Central memory CD4-positive, alpha-beta T cell (primary cell): ENCODE results near the gene KRTAP5-6.
"Not testable (repeated sequence)": the region's sequence is repeated elsewhere in the genome, so short reads cannot be mapped to it uniquely, and the experiment has no call there.

ENCODE experiments used
- DNase-seq: peaks from one replicate; pipeline ENCODE4 v3.0.0; 2022

KRTAP5-6 gene

GRCh38 chr11:1661454-1662269 lies 35.3 kb upstream of the KRTAP5-6 start:
- DNase-seq: not testable (repeated sequence)

DNA sequence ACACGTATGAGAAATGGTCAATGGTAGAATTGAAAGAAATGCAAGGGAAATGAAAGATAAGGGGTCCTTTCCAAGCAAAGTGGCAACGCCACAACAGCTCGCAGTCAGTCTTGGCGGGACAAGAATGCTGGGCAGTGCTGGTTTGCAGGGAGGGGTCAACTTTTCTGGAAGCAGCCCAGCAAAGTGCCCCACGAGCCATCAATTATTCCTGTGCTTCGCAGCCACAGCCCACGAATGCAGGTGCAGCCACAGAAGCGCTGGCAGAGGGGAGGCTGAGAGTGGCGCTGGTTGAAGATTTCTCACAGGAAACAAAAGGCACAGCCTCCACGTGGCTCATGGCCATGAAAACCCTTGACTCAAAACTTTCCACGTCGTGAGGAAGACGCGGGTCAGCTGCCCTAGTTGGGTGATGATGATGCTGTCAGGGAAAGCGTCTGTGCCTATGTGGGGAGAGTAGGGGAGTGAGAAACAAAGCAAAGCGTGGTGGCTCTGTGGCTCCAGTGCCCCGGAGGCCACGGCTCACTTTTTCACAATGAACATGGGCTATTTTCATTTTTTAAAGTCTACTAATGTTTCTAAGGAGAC lies 34.2 kb upstream of the KRTAP5-6 start:
- DNase-seq: not testable (repeated sequence)

GRCh38 chr11:1665313-1665712 lies 31.7 kb upstream of the KRTAP5-6 start:
- DNase-seq: no peak

DNA sequence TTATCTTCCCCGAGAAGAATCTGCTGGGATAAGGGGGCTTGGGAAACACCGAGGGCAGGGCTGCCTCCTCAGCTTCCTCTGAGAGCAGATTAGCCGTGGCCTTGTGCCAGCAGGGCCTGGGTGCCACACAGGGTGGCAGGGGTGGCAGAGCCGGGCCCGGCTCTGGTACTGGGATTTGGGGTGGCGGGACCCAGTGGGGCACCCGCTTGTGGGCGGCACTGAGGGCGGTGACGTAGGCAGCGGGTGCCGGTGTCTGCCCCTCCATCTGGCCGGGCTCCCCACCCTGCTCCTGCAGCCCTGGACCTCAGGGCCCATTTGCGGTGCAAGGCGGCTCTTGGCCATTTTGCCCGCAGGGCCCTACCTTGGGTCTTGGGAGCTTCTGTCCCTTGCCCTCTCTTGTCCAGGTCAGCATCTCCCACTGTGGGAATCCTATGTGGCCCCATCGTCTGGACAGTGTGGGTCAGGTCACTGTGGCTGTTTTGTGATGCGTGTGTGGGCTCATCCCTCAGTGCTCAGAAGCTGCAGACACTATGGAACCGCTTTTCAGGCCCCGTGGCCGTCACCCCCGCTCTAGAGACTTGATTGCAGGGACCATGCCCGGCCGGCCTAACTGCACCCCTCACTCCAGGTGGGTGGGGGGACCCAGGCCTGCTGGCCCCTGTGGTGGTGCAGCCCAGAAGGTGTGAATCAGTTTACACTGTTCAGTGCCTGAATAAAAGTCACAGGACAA lies 29.7 kb upstream of the KRTAP5-6 start:
- DNase-seq: no peak

GRCh38 chr11:1667906-1668305 lies 29.1 kb upstream of the KRTAP5-6 start:
- no peak for DNase-seq

DNA sequence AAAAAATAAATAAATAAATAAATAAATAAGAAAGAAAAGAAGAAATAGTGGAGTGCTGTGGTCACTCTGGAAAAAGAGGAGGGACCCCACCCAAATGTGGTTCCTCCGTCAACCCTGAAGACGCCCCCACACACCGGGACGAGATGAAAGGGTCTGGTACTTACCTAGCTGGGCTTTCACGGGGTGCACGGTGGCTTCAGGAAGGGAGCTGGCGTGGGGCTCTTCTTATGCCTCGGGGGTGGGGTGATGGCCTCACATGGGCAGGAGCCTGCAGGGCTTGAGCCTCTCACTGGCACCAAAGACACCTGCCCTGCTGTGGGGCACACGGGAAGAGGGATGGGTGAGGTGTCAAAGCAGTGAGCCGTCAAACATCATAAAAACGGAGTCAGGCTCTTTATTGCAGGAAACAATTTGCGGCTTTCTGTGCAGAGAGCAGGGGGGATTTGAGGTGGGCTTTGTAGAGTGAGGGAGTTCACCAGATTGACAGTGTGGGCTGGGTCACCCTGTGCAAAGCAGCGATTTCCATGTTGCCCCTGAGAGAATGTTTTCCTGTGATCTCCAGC lies 28.0 kb upstream of the KRTAP5-6 start:
- no peak for DNase-seq

DNA sequence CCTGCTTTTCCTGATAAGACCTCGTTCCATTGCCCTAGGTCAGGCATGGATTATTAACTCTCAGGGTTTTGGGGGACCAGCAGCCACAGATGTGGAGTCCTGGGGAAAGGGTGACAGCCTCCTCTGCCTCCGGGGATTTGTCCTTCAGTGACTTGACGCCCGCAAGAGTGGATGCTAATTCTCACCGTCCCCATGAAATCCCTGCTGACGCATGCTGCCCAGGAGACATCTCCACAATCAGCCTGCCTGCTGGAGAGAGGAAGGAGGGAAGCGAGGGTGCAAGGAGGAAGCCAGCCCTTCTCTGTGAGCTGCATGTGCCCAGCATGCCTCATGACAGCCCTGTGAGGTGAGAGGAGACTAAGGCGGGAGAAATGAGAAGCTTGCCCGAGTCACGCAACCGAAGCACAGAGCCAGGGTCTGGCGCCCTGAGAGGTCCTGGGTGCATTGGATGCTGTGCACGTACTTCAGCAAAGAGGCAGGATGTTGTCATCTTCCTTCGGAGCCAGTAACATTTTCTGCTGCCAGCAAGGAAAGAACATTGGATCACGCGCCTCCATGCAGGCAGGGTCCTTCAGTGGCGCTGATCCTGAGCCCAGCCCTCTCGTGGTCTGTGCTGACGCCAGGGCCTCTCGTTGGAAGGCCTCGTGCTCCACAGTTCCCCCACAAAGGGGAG lies 27.3 kb upstream of the KRTAP5-6 start:
- DNase-seq: no peak

GRCh38 chr11:1670457-1670856 lies 26.5 kb upstream of the KRTAP5-6 start:
- DNase-seq: not testable (repeated sequence)

DNA sequence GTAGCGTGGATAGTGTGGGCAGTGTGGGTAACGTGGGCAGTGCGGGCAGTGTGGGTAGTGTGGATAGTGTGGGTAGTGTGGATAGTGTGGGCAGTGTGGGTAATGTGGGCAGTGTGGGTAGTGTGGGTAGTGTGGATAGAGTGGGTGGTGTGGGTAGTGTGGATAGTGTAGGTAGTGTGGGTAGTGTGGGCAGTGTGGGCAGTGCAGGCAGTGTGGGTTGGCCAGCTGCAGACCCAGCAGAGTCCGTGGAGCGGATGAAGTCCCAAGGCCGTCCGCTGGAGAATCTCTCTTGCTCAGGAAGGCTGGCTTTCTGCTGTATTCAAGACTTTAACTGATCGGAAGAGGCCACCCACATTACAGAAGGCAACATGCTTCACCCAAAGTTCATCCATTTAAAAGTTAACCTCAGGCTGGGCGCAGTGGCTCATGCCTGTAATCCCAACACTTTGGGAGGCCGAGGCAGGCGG lies 26.1 kb upstream of the KRTAP5-6 start:
- no peak for DNase-seq

- DNase-seq: no peak
These were observed 25.3 kb upstream of the KRTAP5-6 start for GRCh38 chr11:1671658-1672057.

DNA sequence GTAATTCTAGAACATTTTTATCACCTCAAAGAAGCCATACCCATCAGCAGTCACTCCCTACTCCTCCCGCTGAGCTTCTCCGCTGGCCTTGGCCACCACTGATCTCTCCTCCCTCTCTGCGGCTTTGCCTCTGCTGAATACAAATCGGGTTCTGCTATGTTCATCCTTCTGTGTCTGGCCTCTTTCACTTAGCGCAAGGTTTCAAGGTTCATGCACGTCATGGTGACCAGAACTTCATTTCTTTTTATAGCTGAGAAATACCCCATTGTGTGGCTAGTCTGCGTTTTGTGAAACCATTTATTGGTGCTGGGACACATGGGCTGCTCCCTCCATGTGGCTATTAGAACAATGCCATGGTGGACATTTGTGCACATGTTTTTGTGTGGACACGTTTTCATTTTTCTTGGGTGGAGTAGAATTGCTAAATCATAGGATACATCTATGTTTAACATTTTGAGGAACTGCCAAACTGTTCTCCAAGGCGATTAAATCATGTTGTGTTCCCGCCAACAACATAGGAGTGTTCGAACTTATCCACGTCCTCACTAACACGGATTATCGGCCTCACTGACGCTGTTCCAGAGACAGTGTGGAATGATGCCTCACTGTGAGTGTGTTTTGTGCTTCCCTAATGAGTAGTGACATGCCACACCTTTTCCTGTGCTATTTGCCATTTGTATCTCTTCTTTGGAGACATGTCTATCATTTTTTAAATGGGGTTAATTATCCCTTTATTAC lies 24.2 kb upstream of the KRTAP5-6 start:
- DNase-seq: no peak

- DNase-seq: no peak
These were observed 23.4 kb upstream of the KRTAP5-6 start for GRCh38 chr11:1673446-1674172.

DNA sequence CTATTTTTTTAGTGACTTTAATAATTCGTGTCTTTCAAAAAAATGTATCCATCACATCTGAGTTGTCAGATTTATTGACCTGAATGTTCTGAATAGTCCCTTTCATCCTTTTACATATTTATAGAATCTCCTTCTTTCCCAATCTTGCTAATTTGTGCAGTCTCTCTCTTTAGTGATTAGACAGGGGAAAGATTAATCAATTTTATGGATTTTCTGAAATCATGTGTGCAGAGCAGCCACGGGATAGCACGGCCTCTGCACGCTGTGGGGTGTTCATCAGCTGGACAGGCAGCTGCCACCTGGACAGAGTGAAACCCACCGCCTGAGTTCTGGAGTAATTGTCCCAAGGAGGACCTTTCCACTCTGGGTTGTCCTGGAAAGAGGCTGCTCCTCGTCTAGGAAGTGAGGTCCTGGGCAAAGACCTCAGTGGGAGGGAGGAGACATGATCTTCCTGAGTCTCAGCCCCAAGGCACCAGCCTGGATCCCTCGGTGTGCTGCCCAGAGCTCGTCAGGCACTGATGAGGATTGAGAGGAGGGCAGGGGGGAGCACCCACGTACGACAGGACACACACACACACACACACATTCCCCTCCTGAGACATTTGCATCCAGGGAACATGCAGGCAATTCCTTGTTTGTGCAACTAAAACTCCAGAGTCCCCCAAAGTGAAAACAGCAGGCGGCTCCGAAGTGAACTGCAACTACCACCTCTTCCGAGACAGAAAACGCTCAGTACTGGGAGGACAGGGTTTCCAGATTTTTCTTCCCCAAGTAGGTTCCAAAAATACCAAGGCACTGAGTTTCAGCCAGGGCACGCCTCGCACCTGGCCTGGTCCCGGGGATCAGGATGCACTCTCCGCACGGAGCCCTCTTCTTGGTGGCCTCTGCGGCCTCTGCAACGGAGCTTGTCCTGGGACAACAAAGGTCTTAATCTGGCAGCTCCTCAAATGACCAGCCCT lies 22.5 kb upstream of the KRTAP5-6 start:
- no peak for DNase-seq

- DNase-seq: no peak
These were observed 21.3 kb upstream of the KRTAP5-6 start for GRCh38 chr11:1675536-1676228.

DNA sequence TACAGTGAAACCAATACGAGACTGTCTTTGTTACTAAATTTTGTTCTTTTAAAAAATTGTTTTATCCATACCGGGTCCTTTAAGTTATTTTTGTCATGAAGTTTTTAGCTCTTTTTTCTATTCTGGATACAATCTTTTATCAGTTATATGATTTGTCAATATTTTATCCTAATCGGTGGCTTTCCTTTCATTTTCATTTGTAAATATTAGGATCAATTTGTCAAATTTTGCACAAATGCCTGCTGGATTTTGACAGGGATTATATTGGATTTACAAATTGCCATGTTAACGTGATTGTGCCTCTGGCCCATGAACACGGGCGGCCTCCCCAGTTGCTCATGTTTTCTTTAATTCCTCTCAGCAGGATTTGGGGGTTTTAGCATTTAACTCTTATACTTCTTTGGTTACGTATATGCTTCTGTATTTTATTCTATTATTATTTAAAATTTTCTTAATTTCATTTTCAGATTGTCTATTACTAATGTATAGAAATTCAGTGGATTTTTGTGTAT lies 20.7 kb upstream of the KRTAP5-6 start:
- no peak for DNase-seq

GRCh38 chr11:1679881-1680280 lies 17.1 kb upstream of the KRTAP5-6 start:
- DNase-seq: no peak

DNA sequence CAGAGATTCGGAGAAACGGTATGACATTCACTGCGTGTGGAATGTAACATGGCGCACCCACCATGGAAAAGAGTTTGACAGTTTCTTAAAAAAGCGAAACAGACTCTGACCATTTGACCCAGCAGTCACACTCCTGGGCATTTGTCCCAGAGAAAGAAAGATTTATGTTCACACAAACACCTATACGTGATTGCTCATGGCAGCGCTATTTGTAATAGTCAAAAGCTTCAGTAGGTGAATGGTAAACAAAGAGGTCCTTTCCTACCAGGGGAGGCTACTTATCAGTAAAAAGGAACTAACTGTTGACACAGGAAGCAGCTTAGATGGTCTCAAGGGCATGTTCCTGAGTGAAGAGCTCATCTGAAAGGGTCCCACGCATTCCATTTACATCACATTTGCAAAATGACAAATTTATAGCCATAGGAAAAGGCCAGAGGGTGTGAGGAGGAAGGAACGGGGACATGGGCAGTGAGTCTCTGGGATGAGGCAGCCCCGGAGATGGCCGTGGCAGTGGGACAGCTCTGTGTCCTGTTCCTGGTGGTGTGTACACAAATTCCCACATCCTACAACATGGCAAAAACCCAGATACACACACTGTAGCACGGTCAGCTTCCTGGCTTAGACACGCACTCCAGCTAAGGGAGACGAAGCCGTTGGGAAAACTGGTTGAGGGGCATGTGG lies 14.6 kb upstream of the KRTAP5-6 start:
- DNase-seq: no peak

DNA sequence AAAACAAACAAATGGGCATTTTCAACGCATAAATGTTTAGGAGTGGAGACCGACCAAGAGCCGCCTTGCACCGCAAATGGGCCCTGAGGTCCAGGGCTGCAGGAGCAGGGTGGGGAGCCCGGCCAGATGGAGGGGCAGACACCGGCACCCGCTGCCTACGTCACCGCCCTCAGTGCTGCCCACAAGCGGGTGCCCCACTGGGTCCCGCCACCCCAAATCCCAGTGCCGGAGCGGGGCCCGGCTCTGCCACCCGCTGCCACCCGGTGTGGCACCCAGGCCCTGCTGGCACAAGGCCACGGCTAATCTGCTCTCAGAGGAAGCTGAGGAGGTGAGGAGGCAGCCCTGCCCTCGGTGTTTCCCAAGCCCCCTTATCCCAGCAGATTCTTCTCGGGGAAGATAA lies 13.8 kb upstream of the KRTAP5-6 start:
- DNase-seq: not testable (repeated sequence)
